Epithelial cell of esophagus (primary cell): ENCODE measurements around the gene TENM4.

ENCODE experiments used
- DNase-seq: peaks from one replicate; pipeline ENCODE4 v3.0.0; 2010; ENCODE audit warnings: low read depth
- H3K4me3 ChIP-seq: 2 replicates; pipeline ENCODE4 v1.5.1; 2011; ENCODE audit warnings: mild to moderate bottlenecking, low read length, control low read depth
- CTCF ChIP-seq: IDR thresholded peaks from 2 replicates; pipeline ENCODE4 v1.5.1; 2011; ENCODE audit warnings: low read depth, mild to moderate bottlenecking, low read length, control low read depth, inconsistent platforms; ENCODE audit not compliant: insufficient read depth; ENCODE audit errors: missing control alignments

The TENM4 gene

DNA sequence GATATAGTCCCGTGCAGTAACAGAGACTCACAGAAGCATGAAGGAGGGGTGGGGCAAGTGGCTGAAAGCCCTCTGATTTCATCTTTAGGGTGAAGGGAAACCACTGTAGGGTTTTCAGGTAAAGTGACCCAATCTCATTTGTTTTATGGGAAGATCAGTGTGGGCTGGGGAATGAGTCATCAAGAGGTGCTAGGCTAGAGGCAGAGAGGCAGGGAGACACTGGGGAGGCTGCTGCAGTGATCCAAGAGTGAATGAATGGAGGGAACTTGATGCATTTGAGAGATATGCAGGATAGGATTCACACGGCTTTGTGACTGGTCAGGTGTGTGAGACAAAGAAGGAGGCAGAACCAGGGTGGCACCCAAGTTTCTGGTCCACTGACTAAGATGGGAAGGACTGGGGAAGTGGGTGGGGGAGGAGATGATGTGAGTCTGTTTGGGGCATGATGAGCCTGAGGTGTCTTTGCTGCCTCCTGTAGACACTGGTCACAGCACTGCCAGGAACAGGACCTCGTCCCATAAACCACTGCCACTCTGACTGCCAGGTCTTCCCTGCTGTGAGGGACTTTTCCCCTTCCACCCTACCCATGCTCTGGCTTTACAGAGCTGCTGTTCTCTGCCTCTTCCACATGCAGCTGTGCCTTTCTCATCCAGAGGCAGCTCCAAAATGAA is 239.0 kb downstream of the TENM4 start:
- peak; percentile 57 for DNase-seq
- no peak overlapping the region for H3K4me3 ChIP-seq
- TF ChIP-seq CTCF: no peak

DNA sequence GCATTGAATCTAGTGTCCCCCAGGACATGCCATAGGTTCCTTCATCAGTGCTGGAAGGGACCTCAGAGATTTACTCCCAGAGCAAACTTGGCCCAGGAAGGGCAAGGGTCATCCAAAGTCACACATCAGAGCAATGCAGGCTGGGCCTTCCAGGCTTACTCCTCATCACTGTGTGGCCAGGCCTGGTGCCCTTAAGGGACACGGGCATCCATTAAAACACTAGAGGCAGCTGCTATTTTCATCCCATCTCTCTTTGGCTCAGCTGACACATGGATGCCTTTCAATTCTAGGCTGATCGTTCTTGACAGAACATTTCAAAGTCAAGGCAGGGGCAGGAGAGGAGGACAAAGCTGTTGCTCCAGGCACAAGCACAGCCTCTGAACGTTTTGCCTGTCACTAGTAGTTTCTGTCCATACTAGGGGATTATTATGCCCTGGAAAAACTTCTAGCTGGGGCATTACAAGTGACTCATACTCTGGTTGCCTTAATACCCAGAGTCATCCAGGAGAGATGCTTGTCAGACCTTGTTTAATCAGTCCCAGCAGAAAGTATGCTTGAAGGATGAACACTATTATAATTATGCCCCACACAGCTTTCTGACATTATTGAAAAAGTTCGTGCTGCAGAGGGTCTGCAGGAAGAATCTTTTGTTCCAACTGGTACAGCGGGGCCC is 240.3 kb downstream of the TENM4 start:
- no peak overlapping the region for H3K4me3 ChIP-seq
- peak; percentile 57 for DNase-seq
- no peak for TF ChIP-seq CTCF

- no peak for TF ChIP-seq CTCF
- no peak for DNase-seq
- no peak overlapping the region for H3K4me3 ChIP-seq
Measured at GRCh38 chr11:79199729-79200354, 241.0 kb downstream of the TENM4 start.

- H3K4me3 ChIP-seq: no peak overlapping the region
- peak; percentile 65 for DNase-seq
- TF ChIP-seq CTCF: no peak
Measured at GRCh38 chr11:79198898-79199250, 242.0 kb downstream of the TENM4 start.

GRCh38 chr11:79198203-79198897 is 242.5 kb downstream of the TENM4 start:
- DNase-seq: no peak
- no peak overlapping the region for H3K4me3 ChIP-seq
- TF ChIP-seq CTCF: no peak

GRCh38 chr11:79196950-79197349 is 243.9 kb downstream of the TENM4 start:
- no peak for TF ChIP-seq CTCF
- DNase-seq: peak; percentile 90
- no peak overlapping the region for H3K4me3 ChIP-seq
